ENCODE results near the gene CASZ1. TPM values are rescaled to one million over a fixed set of nuclear protein-coding genes. Genes with fewer than 3 reads are reported as not detected.

Gene CASZ1
- total RNA-seq, 1 donor from 2014 or later, result 23.6 TPM

- no peak overlapping the region for H3K27ac Mint-ChIP-seq
- no peak for DNase-seq (ENCODE audit: low spot score, unreplicated experiment)
- TF ChIP-seq, protein P1, sequence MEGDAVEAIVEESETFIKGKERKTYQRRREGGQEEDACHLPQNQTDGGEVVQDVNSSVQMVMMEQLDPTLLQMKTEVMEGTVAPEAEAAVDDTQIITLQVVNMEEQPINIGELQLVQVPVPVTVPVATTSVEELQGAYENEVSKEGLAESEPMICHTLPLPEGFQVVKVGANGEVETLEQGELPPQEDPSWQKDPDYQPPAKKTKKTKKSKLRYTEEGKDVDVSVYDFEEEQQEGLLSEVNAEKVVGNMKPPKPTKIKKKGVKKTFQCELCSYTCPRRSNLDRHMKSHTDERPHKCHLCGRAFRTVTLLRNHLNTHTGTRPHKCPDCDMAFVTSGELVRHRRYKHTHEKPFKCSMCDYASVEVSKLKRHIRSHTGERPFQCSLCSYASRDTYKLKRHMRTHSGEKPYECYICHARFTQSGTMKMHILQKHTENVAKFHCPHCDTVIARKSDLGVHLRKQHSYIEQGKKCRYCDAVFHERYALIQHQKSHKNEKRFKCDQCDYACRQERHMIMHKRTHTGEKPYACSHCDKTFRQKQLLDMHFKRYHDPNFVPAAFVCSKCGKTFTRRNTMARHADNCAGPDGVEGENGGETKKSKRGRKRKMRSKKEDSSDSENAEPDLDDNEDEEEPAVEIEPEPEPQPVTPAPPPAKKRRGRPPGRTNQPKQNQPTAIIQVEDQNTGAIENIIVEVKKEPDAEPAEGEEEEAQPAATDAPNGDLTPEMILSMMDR (IDR thresholded peaks at IDR 0.05; ENCODE audit: unreplicated experiment), result no peak
- H3K4me3 Mint-ChIP-seq (ENCODE audit: low read depth), result no peak overlapping the region
- H3K9me3 Mint-ChIP-seq (ENCODE audit: low read depth), result no peaks in the 10 kb centered on the region
- peaks cover 2% of the 10 kb centered on the region for H3K36me3 Mint-ChIP-seq (ENCODE audit: insufficient read depth)
- H3K27me3 Mint-ChIP-seq, result peaks cover 11% of the 10 kb centered on the region
- peaks cover 10% of the 10 kb centered on the region for H3K4me1 Mint-ChIP-seq (ENCODE audit: low read depth)
Measured at GRCh38 chr1:10662824-10663677, 133.4 kb downstream of the CASZ1 start.

- Mint-ChIP-seq H3K4me1 (ENCODE audit: low read depth) (peaks cover 7% of the 10 kb centered on the region), H3K27me3 (peaks cover 10% of the 10 kb centered on the region), H3K36me3 (ENCODE audit: insufficient read depth) (peaks cover 2% of the 10 kb centered on the region), H3K4me3 (ENCODE audit: low read depth) (no peak overlapping the region), H3K27ac (no peak overlapping the region), H3K9me3 (ENCODE audit: low read depth) (no peaks in the 10 kb centered on the region)
- no peak for DNase-seq (ENCODE audit: low spot score, unreplicated experiment)
- TF ChIP-seq, protein P1 (IDR thresholded peaks at IDR 0.05; ENCODE audit: unreplicated experiment), result no peak
Measured at GRCh38 chr1:10662090-10662688, 134.3 kb downstream of the CASZ1 start.

- H3K27me3 Mint-ChIP-seq, result peaks cover 7% of the 10 kb centered on the region
- no peak overlapping the region for H3K4me3 Mint-ChIP-seq (ENCODE audit: low read depth)
- DNase-seq (ENCODE audit: low spot score, unreplicated experiment), result no peak
- no peak overlapping the region for H3K27ac Mint-ChIP-seq
- peaks cover 4% of the 10 kb centered on the region for H3K4me1 Mint-ChIP-seq (ENCODE audit: low read depth)
- TF ChIP-seq, protein P1 (IDR thresholded peaks at IDR 0.05; ENCODE audit: unreplicated experiment), result no peak
- H3K36me3 Mint-ChIP-seq (ENCODE audit: insufficient read depth), result peaks cover 2% of the 10 kb centered on the region
- H3K9me3 Mint-ChIP-seq (ENCODE audit: low read depth), result no peaks in the 10 kb centered on the region
Measured at GRCh38 chr1:10661453-10661852, 135.0 kb downstream of the CASZ1 start.

DNA sequence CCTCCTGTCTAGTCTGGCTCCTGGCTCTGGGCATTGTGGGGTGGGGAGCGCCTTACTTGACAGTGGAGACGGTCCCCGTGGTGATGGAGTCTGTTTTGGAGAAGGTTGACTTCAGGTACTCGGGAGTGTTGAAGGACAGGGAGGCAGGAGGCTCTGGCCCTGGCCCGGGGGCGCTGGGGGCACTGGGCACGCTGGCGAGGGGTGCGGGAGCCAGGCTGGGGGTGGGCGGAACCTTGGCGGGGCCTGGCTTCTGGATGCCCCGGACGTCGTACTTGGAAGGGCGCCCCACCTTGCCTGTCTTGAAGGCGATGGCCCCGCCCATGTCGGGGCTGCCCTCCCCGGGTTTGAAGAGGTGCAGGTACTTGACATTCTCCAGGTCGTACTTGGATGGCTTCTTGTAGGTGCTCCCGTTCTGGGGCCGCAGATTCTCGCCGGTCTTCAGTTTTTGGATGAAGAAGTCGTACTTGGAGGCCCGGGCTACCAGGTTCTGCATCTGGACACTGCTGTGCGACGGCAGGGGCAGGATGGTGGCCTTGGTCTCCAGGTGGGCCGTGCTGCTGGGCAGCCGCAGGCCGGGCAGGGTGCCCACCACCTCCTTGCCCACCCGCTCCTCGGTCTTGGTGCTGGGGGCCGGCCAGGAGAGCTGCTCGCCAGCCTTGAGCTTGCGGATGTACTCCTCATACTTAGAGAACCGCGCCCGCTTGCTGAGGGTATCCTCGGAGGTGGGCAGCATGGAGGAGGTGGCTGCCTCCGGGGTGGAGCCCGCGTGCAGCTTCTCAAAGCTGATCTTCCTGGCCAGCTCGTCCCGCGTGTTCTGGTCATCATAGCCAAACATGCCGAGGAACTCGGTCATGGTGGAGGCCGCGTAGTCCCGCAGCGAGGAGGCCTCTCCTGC lies 136.6 kb downstream of the CASZ1 start:
- no peaks in the 10 kb centered on the region for H3K9me3 Mint-ChIP-seq (ENCODE audit: low read depth)
- no peaks in the 10 kb centered on the region for H3K27me3 Mint-ChIP-seq
- TF ChIP-seq, protein P1 (IDR thresholded peaks at IDR 0.05; ENCODE audit: unreplicated experiment), result no peak
- no peak overlapping the region for H3K27ac Mint-ChIP-seq
- DNase-seq (ENCODE audit: low spot score, unreplicated experiment), result no peak
- H3K4me1 Mint-ChIP-seq (ENCODE audit: low read depth), result peaks cover 4% of the 10 kb centered on the region
- H3K4me3 Mint-ChIP-seq (ENCODE audit: low read depth), result no peak overlapping the region
- peaks cover 2% of the 10 kb centered on the region for H3K36me3 Mint-ChIP-seq (ENCODE audit: insufficient read depth)

- Mint-ChIP-seq H3K4me1 (ENCODE audit: low read depth) (peaks cover 3% of the 10 kb centered on the region), H3K27ac (no peak overlapping the region), H3K27me3 (no peaks in the 10 kb centered on the region), H3K4me3 (ENCODE audit: low read depth) (no peak overlapping the region), H3K9me3 (ENCODE audit: low read depth) (no peaks in the 10 kb centered on the region), H3K36me3 (ENCODE audit: insufficient read depth) (peaks cover 2% of the 10 kb centered on the region)
- TF ChIP-seq, protein P1 (IDR thresholded peaks at IDR 0.05; ENCODE audit: unreplicated experiment), result no peak
- no peak for DNase-seq (ENCODE audit: low spot score, unreplicated experiment)
Measured at GRCh38 chr1:10659218-10659617, 137.2 kb downstream of the CASZ1 start.
